ENCODE results near the gene SSBP4.

DNA sequence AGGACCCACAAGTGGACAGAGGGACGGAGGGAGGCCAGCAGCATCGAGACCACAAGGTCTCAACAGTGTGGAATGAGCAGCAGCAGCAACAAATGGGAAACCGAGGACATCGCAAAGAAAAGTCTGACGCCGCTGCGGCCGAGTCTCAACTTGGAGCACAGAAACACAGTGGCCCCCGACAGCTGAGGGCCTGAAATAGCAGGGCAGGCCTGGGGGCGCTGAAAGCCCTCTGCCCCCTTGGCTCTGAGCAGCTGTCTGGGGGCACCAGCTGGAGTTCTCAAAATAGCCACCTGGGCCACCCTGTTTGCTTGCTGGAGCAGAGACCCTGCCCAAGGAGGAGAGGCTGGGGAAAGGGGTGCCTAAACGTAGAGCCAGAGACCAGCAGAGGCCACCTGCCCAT is 24.6 kb downstream of the SSBP4 start:
- TF ChIP-seq POLR2AphosphoS5 (IDR thresholded peaks at IDR 0.05; ENCODE audit: low read depth, low read length) (no peak), TAF1 (IDR thresholded peaks at IDR 0.05; ENCODE audit: borderline replicate concordance, insufficient read depth, low read length) (no peak)
- TF ChIP-seq, protein P1, sequence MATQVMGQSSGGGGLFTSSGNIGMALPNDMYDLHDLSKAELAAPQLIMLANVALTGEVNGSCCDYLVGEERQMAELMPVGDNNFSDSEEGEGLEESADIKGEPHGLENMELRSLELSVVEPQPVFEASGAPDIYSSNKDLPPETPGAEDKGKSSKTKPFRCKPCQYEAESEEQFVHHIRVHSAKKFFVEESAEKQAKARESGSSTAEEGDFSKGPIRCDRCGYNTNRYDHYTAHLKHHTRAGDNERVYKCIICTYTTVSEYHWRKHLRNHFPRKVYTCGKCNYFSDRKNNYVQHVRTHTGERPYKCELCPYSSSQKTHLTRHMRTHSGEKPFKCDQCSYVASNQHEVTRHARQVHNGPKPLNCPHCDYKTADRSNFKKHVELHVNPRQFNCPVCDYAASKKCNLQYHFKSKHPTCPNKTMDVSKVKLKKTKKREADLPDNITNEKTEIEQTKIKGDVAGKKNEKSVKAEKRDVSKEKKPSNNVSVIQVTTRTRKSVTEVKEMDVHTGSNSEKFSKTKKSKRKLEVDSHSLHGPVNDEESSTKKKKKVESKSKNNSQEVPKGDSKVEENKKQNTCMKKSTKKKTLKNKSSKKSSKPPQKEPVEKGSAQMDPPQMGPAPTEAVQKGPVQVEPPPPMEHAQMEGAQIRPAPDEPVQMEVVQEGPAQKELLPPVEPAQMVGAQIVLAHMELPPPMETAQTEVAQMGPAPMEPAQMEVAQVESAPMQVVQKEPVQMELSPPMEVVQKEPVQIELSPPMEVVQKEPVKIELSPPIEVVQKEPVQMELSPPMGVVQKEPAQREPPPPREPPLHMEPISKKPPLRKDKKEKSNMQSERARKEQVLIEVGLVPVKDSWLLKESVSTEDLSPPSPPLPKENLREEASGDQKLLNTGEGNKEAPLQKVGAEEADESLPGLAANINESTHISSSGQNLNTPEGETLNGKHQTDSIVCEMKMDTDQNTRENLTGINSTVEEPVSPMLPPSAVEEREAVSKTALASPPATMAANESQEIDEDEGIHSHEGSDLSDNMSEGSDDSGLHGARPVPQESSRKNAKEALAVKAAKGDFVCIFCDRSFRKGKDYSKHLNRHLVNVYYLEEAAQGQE (IDR thresholded peaks at IDR 0.05; ENCODE audit: insufficient read depth in 1 of 2, low read depth in 2 of 2, low read length in 2 of 2) = no peak

All from PFSK-1 (cell line).